Forelimb muscle (tissue), 1 donor: ENCODE results near the gene TBX6. TPM values are rescaled to one million over a fixed set of nuclear protein-coding genes. Genes with fewer than 3 reads are reported as not detected.

ENCODE experiments used
- DNase-seq: peaks from one replicate; pipeline ENCODE4 v3.0.0-alpha.2; 2013; ENCODE audit warnings: low read depth
- polyA plus RNA-seq: library from polyadenylated mRNA; unstranded; fragments of 120-200 nt; gene quantifications from one replicate; pipeline ENCODE4 v1.2.1, GENCODE V29; 2013; ENCODE audit not compliant: insufficient read length

Gene TBX6
- polyA plus RNA-seq, 1 donor: 0.77 TPM

- DNase-seq: no peak
Measured at GRCh38 chr16:30113711-30114333, 22.1 kb upstream of the TBX6 start.

GRCh38 chr16:30113031-30113710 lies 21.4 kb upstream of the TBX6 start, which contains the start of gene GDPD3:
TSS of gene GDPD3 (minus strand) at chr16:30113537. CDS start at chr16:30113478, 59 bp downstream.
- no peak for DNase-seq

GRCh38 chr16:30112197-30113030 lies 20.7 kb upstream of the TBX6 start:
- no peak for DNase-seq

GRCh38 chr16:30110661-30111060 lies 18.9 kb upstream of the TBX6 start:
- no peak for DNase-seq

- no peak for DNase-seq
Measured at GRCh38 chr16:30108059-30108850, 16.5 kb upstream of the TBX6 start.

GRCh38 chr16:30104492-30104891 lies 12.8 kb upstream of the TBX6 start:
- no peak for DNase-seq

GRCh38 chr16:30104090-30104489 lies 12.4 kb upstream of the TBX6 start:
- DNase-seq: no peak

- no peak for DNase-seq
Measured at GRCh38 chr16:30096862-30097563, 5.3 kb upstream of the TBX6 start.

- DNase-seq: peak; percentile 68
Measured at GRCh38 chr16:30096105-30096861, 4.6 kb upstream of the TBX6 start, which contains the start of gene YPEL3. TSS of gene YPEL3 (minus strand) at chr16:30096213. CDS start at chr16:30095482, 731 bp downstream.

- no peak for DNase-seq
Measured at GRCh38 chr16:30095166-30096078, 3.7 kb upstream of the TBX6 start.

GRCh38 chr16:30094541-30095165 lies 2.9 kb upstream of the TBX6 start:
- DNase-seq: no peak

GRCh38 chr16:30092373-30093010 lies 768 bp upstream of the TBX6 start:
- DNase-seq: peak; percentile 41

- DNase-seq: no peak
Measured at GRCh38 chr16:30090610-30091331, 953 bp downstream of the TBX6 start.

GRCh38 chr16:30088832-30089624 lies 2.7 kb downstream of the TBX6 start:
- no peak for DNase-seq

GRCh38 chr16:30088237-30088831 lies 3.4 kb downstream of the TBX6 start:
- no peak for DNase-seq
